ENCODE results near the gene SCT.

Gene SCT

GRCh38 chr11:620935-621814 is 5.8 kb downstream of the SCT start:
- DNase-seq = no peak

DNA sequence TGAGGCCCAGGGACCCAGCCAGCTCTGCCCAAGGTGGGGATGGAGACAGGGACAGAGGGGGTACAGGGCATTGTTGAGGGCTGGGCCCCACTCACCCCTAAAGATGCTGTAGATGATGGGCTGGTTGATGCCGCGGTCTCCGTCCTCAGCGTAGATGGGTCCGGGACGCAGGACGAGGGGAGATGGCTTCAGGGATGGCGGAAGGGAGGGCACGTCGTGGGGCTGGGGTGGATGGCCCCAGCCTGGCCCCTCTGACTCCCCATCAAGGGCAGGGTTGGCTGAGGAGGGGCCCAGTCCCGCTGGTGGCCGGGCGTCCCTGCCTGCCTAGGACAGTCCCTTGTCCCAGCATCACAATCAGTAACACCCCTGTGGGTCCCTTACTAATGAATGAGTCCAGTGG is 6.8 kb downstream of the SCT start:
- no peak for DNase-seq

DNA sequence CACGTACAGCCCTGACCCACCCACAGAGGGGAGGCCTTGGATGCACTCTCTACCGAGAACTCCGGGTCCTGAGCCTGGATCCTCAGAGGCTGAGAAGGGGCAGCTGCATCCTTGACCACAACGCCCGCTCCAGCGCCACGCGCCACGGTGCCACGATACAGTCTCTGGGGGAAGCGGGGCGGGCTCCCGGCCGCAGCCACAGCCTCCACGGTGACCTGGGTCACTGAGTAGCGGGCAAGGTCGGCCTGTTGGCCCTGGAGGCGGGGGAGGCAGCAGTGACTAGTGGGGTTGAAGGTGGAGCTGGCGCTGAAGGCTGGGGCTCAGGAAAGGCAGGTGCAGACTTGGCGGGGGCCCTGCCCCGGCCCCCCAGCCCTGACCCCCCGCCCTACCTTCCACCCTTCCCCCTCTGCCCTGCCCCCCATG is 7.3 kb downstream of the SCT start:
- no peak for DNase-seq

GRCh38 chr11:618856-619627 is 7.9 kb downstream of the SCT start:
- no peak for DNase-seq

- no peak for DNase-seq
Observed at GRCh38 chr11:617912-618682, 8.9 kb downstream of the SCT start.

GRCh38 chr11:617199-617911 is 9.6 kb downstream of the SCT start:
- no peak for DNase-seq

GRCh38 chr11:616320-617198 is 10.4 kb downstream of the SCT start:
- no peak for DNase-seq

DNA sequence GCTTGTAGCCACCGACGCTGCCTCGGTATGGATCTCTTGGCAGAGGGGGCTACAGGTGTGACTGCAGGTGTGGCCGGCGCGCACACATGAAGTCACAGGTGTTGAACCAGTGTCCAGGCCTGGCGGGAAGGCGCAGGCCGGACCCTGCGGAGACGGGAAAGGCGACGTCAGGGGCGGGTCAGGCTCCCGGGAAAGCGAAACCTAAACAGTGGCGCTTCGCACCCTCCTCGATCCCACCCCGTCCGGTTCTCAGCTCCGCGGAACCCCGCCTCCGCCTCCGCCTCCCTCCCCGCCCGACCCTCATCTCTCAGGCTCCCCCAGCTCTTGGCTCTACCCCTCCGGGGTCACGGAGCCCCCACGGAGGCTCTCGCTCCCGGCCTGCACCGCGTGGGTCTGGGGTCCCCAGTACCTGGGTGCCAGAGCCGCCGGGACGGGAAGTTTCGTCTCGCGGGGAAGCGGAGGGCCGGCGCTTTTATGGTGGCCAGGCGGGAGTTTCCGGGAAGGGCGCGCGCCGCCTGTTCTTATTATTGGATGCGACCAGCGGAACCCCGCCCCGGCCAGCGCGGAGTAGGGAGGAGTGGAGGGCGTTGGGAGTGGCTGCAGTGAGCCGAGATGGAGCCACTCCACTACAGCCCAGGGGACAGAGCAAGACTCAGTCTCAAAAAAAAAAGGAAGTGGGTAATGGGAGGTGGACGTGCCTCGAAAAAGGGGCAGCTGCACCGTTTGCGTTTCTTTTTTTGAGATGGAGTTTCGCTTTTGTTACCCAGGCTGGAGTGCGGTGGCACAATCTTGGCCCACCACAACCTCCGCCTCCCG is 11.3 kb downstream of the SCT start, which contains the start of gene IRF7:
IRF7 (minus strand) TSS at position 447 of the 816 bp plus-strand sequence. CDS start 586 bp downstream, outside the sequence.
- peak; percentile 74 for DNase-seq

GRCh38 chr11:614623-615503 is 12.1 kb downstream of the SCT start:
- DNase-seq = no peak

DNA sequence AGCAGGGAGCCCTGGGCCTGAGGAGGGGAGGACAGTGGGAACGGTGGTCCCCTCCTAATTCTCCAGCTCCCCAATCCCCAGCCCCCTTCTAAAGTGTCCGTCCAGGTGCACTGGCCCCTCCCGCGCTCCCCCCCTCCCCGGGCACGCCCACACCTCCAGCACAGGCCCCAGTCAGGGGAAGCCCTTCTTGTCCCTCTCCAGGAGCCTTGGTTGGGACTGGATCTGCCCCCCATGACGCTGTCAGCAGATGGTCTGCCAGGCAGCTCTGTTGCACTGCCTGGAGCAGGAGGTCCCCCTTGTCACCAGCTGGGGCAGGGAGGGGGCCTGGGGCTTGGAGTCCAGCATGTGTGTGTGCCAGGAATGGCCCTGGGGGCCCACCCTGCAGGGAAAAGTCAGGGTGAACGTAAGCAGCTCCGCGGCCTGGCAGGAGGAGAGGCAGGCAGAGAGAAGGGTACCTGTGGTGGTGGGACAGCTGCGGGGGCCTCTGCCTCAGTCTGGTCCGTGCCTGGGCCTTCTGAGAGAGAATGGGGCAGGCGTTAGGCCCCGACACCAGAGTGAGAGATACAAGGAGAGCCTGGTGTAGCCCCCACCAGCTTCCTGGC is 12.9 kb downstream of the SCT start:
- no peak for DNase-seq

GRCh38 chr11:613369-613968 is 13.5 kb downstream of the SCT start:
- peak; percentile 18 for DNase-seq

DNA sequence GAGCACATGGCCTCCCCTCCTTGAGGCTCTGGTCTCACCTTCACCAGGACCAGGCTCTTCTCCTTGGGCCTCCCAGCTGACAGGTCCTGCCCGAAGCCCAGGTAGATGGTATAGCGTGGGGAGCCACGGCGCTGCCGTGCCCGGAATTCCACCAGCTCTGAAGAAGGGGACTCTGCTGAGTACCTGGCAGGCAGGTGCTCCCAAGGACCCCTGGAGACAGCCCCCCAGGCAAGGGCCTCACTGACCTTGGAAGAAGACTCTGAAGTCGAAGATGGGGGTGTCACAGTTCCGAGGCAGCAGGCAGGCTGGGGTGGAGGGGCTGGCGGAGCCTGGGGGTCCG is 14.1 kb downstream of the SCT start:
- DNase-seq = no peak

- peak; percentile 8 for DNase-seq
Observed at GRCh38 chr11:612201-612960, 14.6 kb downstream of the SCT start.

GRCh38 chr11:611001-611996 is 15.7 kb downstream of the SCT start:
- DNase-seq = no peak

DNA sequence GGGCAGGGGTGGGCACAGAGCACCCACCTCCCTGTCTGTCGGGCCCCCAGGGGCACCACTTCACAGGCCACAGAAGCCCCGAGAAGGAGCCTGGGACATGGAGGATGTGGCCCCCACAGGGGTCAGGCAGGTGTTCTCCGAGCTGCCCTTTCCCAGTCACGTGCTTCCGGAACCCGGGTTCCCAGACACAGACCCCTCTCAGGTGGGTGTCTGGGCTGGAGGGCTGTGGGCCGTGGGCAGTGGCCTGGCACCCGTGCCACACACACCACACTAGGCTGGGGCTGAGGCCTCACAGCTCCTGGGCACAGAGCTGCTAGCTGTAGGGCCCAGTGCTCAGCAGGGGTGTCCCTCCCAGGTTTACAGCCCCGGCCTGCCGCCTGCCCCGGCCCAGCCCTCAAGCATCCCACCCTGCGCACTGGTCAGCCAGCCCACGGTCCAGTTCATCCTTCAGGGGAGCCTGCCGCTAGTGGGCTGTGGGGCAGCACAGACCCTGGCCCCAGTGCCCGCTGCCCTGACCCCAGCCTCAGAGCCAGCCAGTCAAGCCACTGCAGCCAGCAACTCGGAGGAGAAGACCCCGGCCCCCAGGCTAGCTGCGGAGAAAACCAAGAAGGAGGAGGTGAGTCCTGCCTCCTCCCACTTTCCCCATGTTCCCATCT is 16.7 kb downstream of the SCT start:
- DNase-seq = no peak

DNA sequence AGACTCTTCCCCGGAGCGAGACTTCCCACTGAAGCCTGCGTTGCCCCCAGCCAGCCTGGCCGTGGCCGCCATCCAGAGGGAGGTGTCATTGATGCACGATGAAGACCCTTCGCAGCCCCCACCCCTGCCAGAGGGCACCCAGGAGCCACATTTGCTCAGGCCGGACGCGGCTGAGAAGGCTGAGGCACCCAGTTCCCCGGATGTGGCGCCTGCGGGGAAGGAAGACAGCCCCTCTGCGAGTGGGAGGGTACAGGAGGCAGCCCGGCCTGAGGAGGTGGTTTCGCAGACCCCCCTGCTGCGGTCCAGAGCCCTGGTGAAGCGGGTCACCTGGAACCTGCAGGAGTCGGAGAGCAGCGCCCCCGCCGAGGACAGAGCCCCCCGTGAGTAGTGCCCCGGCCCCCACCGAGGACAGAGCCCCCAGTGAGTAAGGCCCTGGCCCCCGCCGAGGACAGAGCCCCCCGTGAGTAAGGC is 17.6 kb downstream of the SCT start:
- DNase-seq = no peak
